Common myeloid progenitor, CD34-positive (primary cell): ENCODE results near the gene ANO4. TPM values are rescaled to one million over a fixed set of nuclear protein-coding genes. Genes with fewer than 3 reads are reported as not detected.

Source experiments
- CTCF ChIA-PET: fragments of 350-600 bp; sonication (Branson Sonifier 250); formaldehyde crosslinking; loops from one replicate; lab custom pipeline; 2021; ENCODE audit warnings: antibody characterized with exemption; lab: Charles Lee
- POLR2A ChIA-PET: fragments of 350-600 bp; sonication (Branson Sonifier 250); formaldehyde crosslinking; loops from one replicate; lab custom pipeline; 2021; ENCODE audit warnings: antibody characterized with exemption; lab: Charles Lee
- DNase-seq, 3 donors: peaks; one replicate each; pipeline versions ENCODE4 v3.0.0 to v3.0.0-alpha.2; 2013
- H3K27ac ChIP-seq, 2 experiments: 1 replicate in 1 of 2; 2 replicates in 1 of 2; pipeline ENCODE4 v1.7.0; 2013; ENCODE audit warnings: inconsistent platforms in 2 of 2, low read length in 2 of 2, mild to moderate bottlenecking in 2 of 2, low read depth in 1 of 2, moderate library complexity in 1 of 2; ENCODE audit not compliant: severe bottlenecking in 2 of 2, insufficient read depth in 1 of 2, poor library complexity in 1 of 2
- H3K27me3 ChIP-seq, 5 experiments: replicated peaks in 2 of 5; 1 replicate in 3 of 5; 2 replicates in 2 of 5; pipeline versions ENCODE4 v1.6.1 to v1.7.0; 2013; ENCODE audit warnings: low read length in 4 of 5, mild to moderate bottlenecking in 2 of 5, moderate library complexity in 2 of 5, inconsistent platforms in 1 of 5; ENCODE audit not compliant: insufficient read depth in 5 of 5, control insufficient read depth in 4 of 5
- H3K36me3 ChIP-seq, 4 experiments: 1 replicate in 2 of 4; 2 replicates in 2 of 4; pipeline versions ENCODE4 v1.6.1 to v1.7.0; 2013; ENCODE audit warnings: low read length in 3 of 4, control low read depth in 1 of 4, mild to moderate bottlenecking in 1 of 4; ENCODE audit not compliant: control insufficient read depth in 4 of 4, insufficient read depth in 4 of 4
- H3K4me1 ChIP-seq, 4 experiments: 1 replicate in 3 of 4; 2 replicates in 1 of 4; pipeline versions ENCODE4 v1.6.1 to v1.7.1; 2013; ENCODE audit warnings: low read length in 3 of 4, mild to moderate bottlenecking in 3 of 4, control low read depth in 1 of 4, inconsistent platforms in 1 of 4, moderate library complexity in 1 of 4; ENCODE audit not compliant: control insufficient read depth in 4 of 4, insufficient read depth in 4 of 4; ENCODE audit errors: control extremely low read depth in 1 of 4
- H3K4me3 ChIP-seq, 7 experiments: 1 replicate in 4 of 7; 2 replicates in 3 of 7; pipeline versions ENCODE4 v1.5.1 to v1.7.0; 2013; ENCODE audit warnings: mild to moderate bottlenecking in 7 of 7, low read length in 6 of 7, moderate library complexity in 6 of 7, inconsistent platforms in 2 of 7, low read depth in 2 of 7, control low read depth in 1 of 7; ENCODE audit not compliant: insufficient read depth in 4 of 7, control insufficient read depth in 1 of 7; ENCODE audit errors: extremely low read depth in 1 of 7
- H3K9me3 ChIP-seq, 5 experiments: 1 replicate in 4 of 5; 2 replicates in 1 of 5; pipeline versions ENCODE4 v1.6.1 to v1.7.1; 2013; ENCODE audit warnings: low read length in 4 of 5, mild to moderate bottlenecking in 2 of 5, inconsistent platforms in 1 of 5, low read depth in 1 of 5, moderate library complexity in 1 of 5; ENCODE audit not compliant: control insufficient read depth in 4 of 5, insufficient read depth in 2 of 5; ENCODE audit errors: control extremely low read depth in 1 of 5
- WGBS: methylation state at CpG from one replicate; pipeline ENCODE4 v1.1.5; 2013; ENCODE audit not compliant: insufficient coverage; 5-methylcytosine and 5-hydroxymethylcytosine counted together
- polyA plus RNA-seq: library from polyadenylated mRNA; unstranded; fragments of 120-200 nt; gene quantifications from one replicate; pipeline ENCODE4 v1.2.1, GENCODE V29; 2013

Gene ANO4
- not detected for polyA plus RNA-seq

- WGBS: 22% methylated on average over 17 of the region's 18 CpGs
- Histone ChIP-seq H3K27me3 (peaks cover 2 to 40% (median 9%) of the 10 kb centered on the region in 5 experiments), H3K27ac (no peak within 1 kb of the TSS), H3K36me3 (no peaks in the 10 kb centered on the region), H3K4me3 (no peak within 1 kb of the TSS), H3K4me1 (no peaks in the 10 kb centered on the region), H3K9me3 (no peaks in the 10 kb centered on the region)
- CTCF ChIA-PET: interaction anchor here (0.6 kb wide), 1 partner anchor 443 kb away, joined by 4 read pairs; no protein-coding TSS in a partner anchor
- DNase-seq: no peak
- POLR2A ChIA-PET: no interaction called here
Measured at GRCh38 chr12:100794441-100795173, at the start of gene ANO4. ANO4 (plus strand) TSS chr12:100794776; CDS start chr12:100901786, 107,010 bp downstream.

GRCh38 chr12:100745378-100746071, 49.1 kb upstream of the ANO4 start:
- POLR2A ChIA-PET: no interaction called here
- CTCF ChIA-PET: interaction anchor here (0.6 kb wide), 1 partner anchor 1796 kb away, joined by 3 read pairs; no protein-coding TSS in a partner anchor

GRCh38 chr12:100752841-100753240, 41.7 kb upstream of the ANO4 start:
- H3K27me3 ChIP-seq: peaks cover 0 to 4% (median 0%) of the 10 kb centered on the region in 5 experiments
- H3K9me3 ChIP-seq: no peaks in the 10 kb centered on the region
- no peak for DNase-seq
- H3K4me3 ChIP-seq: no peak overlapping the region
- H3K36me3 ChIP-seq: no peaks in the 10 kb centered on the region
- CTCF ChIA-PET: interaction anchor here (1.0 to 1.1 kb wide), 2 partner anchors 8 to 54 kb away, joined by 3 to 4 read pairs; no protein-coding TSS in a partner anchor
- H3K27ac ChIP-seq: no peak overlapping the region
- no peaks in the 10 kb centered on the region for H3K4me1 ChIP-seq
- POLR2A ChIA-PET: no interaction called here
- 94% methylated on average over 2 of the region's 2 CpGs for WGBS

More at GRCh38 chr12:100745378-100746071, 49.1 kb upstream of the ANO4 start:
- H3K36me3 ChIP-seq: no peaks in the 10 kb centered on the region
- H3K4me1 ChIP-seq: no peaks in the 10 kb centered on the region
- DNase-seq: no peak
- no peak overlapping the region for H3K4me3 ChIP-seq
- H3K27me3 ChIP-seq: peaks cover 0 to 1% (median 0%) of the 10 kb centered on the region in 5 experiments
- 80% methylated on average over 1 of the region's 3 CpGs for whole genome bisulfite sequencing
- no peaks in the 10 kb centered on the region for H3K9me3 ChIP-seq
- H3K27ac ChIP-seq: no peak overlapping the region

GRCh38 chr12:100753837-100754236, 40.7 kb upstream of the ANO4 start:
- Histone ChIP-seq H3K27ac (no peak overlapping the region), H3K36me3 (no peaks in the 10 kb centered on the region), H3K4me3 (no peak overlapping the region), H3K9me3 (no peaks in the 10 kb centered on the region), H3K4me1 (no peaks in the 10 kb centered on the region), H3K27me3 (peaks cover 0 to 4% (median 0%) of the 10 kb centered on the region in 5 experiments)
- ChIA-PET POLR2A (no interaction called here), CTCF (interaction anchor here (1.1 kb wide), 1 partner anchor 55 kb away, joined by 4 read pairs; no protein-coding TSS in a partner anchor)
- DNase-seq: no peak
- WGBS: 100% methylated on average over 1 of the region's 2 CpGs

GRCh38 chr12:100755186-100755585, 39.4 kb upstream of the ANO4 start:
- ChIA-PET POLR2A (no interaction called here), CTCF (no interaction called here)
- Histone ChIP-seq H3K36me3 (no peaks in the 10 kb centered on the region), H3K27me3 (peaks cover 0 to 4% (median 0%) of the 10 kb centered on the region in 5 experiments), H3K9me3 (no peaks in the 10 kb centered on the region), H3K4me3 (no peak overlapping the region), H3K27ac (no peak overlapping the region), H3K4me1 (no peaks in the 10 kb centered on the region)
- no CpG with 5 or more reads among the region's 1 CpG for WGBS
- DNase-seq: no peak

GRCh38 chr12:100758083-100758482, 36.5 kb upstream of the ANO4 start:
- Histone ChIP-seq H3K9me3 (no peaks in the 10 kb centered on the region), H3K4me3 (no peak overlapping the region), H3K36me3 (no peaks in the 10 kb centered on the region), H3K4me1 (no peaks in the 10 kb centered on the region), H3K27me3 (no peaks in the 10 kb centered on the region), H3K27ac (no peak overlapping the region)
- WGBS: no CpG with 5 or more reads among the region's 2 CpGs
- DNase-seq: no peak
- CTCF ChIA-PET: no interaction called here
- POLR2A ChIA-PET: no interaction called here

- no peak overlapping the region for H3K27ac ChIP-seq
- no peaks in the 10 kb centered on the region for H3K27me3 ChIP-seq
- H3K9me3 ChIP-seq: peaks cover 0 to 3% (median 0%) of the 10 kb centered on the region in 5 experiments
- H3K36me3 ChIP-seq: no peaks in the 10 kb centered on the region
- ChIA-PET CTCF (no interaction called here), POLR2A (no interaction called here)
- no peak for DNase-seq
- no peak overlapping the region for H3K4me3 ChIP-seq
- H3K4me1 ChIP-seq: no peaks in the 10 kb centered on the region
Measured at GRCh38 chr12:100767371-100767770, 27.2 kb upstream of the ANO4 start.
